MM.1S (cell line): ENCODE data around the gene RFC2.
"Not testable (repeated sequence)": the region's sequence is repeated elsewhere in the genome, so short reads cannot be mapped to it uniquely, and the experiment has no call there.

Experiments
- EZH2phosphoT487 ChIP-seq: fragments of 300-600 bp; sonication (generic); IDR thresholded peaks from 2 replicates; pipeline ENCODE4 v1.6.1; 2018; ENCODE audit warnings: antibody characterized with exemption, low read length
- TF ChIP-seq, protein P1 (sequence below): fragments of 300-600 bp; sonication (generic); IDR thresholded peaks from 2 replicates; pipeline ENCODE4 v1.5.1; 2016; ENCODE audit warnings: antibody characterized with exemption, low read length, mixed read lengths

DNA sequence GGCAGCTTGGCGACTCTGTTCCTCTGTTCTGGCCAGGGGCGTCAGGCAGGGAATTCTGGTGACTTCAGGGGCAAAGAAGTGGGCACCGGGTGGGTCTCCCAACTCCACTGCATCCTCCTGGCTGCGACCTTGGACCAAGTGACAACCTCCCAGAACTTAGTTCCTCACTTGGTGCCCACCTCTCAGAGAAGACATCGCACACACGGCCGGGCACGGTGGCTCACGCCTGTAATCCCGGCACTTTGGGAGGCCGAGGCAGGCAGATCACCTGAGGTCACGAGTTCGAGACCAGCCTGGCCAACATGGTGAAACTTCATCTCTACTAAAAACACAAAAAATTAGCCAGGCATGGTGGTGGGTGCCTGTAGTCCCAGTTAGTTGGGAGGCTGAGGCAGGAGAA lies 29.3 kb downstream of the RFC2 start:
- TF ChIP-seq, protein P1, sequence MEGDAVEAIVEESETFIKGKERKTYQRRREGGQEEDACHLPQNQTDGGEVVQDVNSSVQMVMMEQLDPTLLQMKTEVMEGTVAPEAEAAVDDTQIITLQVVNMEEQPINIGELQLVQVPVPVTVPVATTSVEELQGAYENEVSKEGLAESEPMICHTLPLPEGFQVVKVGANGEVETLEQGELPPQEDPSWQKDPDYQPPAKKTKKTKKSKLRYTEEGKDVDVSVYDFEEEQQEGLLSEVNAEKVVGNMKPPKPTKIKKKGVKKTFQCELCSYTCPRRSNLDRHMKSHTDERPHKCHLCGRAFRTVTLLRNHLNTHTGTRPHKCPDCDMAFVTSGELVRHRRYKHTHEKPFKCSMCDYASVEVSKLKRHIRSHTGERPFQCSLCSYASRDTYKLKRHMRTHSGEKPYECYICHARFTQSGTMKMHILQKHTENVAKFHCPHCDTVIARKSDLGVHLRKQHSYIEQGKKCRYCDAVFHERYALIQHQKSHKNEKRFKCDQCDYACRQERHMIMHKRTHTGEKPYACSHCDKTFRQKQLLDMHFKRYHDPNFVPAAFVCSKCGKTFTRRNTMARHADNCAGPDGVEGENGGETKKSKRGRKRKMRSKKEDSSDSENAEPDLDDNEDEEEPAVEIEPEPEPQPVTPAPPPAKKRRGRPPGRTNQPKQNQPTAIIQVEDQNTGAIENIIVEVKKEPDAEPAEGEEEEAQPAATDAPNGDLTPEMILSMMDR, result not testable (repeated sequence)
- not testable (repeated sequence) for TF ChIP-seq EZH2phosphoT487
